Neural cell (in vitro differentiated cells): ENCODE measurements around the gene UBAC2.

Source experiments
- CTCF ChIP-seq: fragments of 450-650 bp; IDR thresholded peaks from 2 replicates; pipeline ENCODE4 v1.5.1; 2014; ENCODE audit warnings: antibody characterized with exemption, mild to moderate bottlenecking, moderate library complexity; ENCODE audit not compliant: poor library complexity, severe bottlenecking
- EP300 ChIP-seq: fragments of 450-650 bp; conservative IDR thresholded peaks from 2 replicates; pipeline ENCODE4 v1.6.1; 2014; ENCODE audit warnings: antibody characterized with exemption, mild to moderate bottlenecking, moderate library complexity; ENCODE audit not compliant: poor library complexity, severe bottlenecking
- EZH2 ChIP-seq: fragments of 200-600, 300-800 bp; shearing (Covaris generic), sonication (generic); IDR thresholded peaks from 2 replicates; pipeline ENCODE4 v1.6.1; 2014; ENCODE audit warnings: antibody characterized with exemption, low read length, borderline replicate concordance, mild to moderate bottlenecking; ENCODE audit not compliant: insufficient read depth, poor library complexity, severe bottlenecking
- POLR2AphosphoS5 ChIP-seq: IDR thresholded peaks from 2 replicates; pipeline ENCODE4 v1.6.1; 2012
- RAD21 ChIP-seq: fragments of 450-650 bp; conservative IDR thresholded peaks from 2 replicates; pipeline ENCODE4 v1.6.1; 2014; ENCODE audit warnings: antibody characterized with exemption, mild to moderate bottlenecking, moderate library complexity
- REST ChIP-seq: IDR thresholded peaks from 2 replicates; pipeline ENCODE4 v1.6.1; 2012; ENCODE audit warnings: borderline replicate concordance
- TAF1 ChIP-seq: IDR thresholded peaks from 2 replicates; pipeline ENCODE4 v1.6.1; 2012; ENCODE audit warnings: low read depth

DNA sequence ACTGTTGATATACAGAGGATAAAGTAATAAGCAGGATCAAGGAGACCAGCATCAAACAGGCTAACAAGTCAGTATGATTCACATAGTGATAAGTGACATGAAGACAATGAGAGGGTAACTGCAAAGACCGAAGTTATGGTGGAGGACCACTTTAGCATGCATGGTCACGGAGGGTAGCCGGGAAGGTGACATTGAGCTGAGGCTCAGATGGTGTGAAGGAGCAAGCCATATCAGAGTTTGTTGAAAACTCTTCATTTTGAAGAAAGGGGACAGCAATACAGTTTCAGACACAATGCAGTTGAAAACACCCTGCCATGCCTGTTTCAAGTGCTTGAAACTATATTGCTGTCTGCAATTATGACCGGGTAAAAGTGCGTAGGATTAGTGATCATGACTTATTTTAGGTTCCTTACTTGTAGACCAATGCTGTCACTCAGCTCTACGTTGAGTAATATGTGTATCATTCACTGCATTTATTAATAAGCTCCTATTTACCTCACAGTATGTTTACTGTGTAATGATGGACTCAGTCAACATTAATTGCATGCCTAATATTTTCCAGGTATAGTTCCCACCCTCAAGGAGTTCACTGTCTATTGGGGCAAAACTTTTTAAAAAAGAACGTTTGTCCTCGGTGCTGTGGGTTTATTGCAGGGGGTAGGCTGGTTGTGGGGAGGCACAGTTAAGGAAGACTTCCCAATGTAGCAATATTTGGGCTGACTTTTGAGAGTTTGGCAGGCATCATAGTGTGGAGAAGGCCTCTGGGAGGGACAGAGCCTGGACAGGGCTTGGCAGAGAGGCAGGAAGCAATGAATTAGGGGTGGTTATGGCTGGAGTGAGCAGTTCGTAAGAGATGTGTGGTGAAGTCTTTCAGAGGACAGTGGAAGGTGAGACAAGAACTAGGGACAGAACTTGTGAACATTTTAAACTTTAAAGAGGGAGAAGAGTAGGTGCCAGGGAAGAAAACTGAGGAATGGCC, 3.2 kb downstream of the UBAC2 start:
- TF ChIP-seq EZH2 = no peak
- no peak for TF ChIP-seq RAD21
- TF ChIP-seq CTCF = no peak
- TF ChIP-seq EP300 = no peak
- no peak for TF ChIP-seq REST
- no peak for TF ChIP-seq TAF1
- no peak for TF ChIP-seq POLR2AphosphoS5
